GM21717 (cell line): ENCODE measurements around the gene SV2B.

Source experiments
- ATAC-seq: cut with Tn5 transposase; IDR thresholded peaks from one replicate; pipeline ENCODE4 v1.9.1; 2021; ENCODE audit warnings: mild to moderate bottlenecking, moderate library complexity; ENCODE audit not compliant: unreplicated experiment

The SV2B gene

DNA sequence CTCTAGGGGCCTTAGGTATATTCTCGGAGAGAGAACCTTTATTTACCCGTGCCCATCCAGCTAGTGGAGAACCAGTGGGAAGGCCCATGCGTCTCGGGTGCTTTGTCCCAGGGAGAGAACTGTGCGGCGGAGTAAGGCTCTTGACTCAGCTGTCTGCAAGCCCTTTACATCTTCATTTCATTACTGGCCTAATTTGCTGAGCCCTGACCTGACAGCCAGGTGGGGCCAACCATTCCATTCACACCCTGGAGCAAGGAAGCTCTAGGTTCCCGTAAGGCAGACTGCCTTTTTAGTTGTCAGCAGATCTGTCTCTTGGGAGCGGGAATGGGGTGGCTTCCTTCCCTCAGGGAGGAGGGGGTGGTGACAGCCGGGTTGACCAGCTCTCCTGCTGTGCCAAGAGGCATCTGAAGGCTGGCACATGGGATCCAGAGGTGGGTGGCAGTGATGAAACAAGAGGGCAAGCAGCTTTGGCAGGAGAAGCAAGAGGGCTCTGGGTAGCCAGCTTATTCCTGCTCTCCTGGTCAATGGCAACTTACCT is 36.4 kb downstream of the SV2B start:
- ATAC-seq = no peak

GRCh38 chr15:91140601-91141000 is 40.5 kb downstream of the SV2B start:
- ATAC-seq = no peak

DNA sequence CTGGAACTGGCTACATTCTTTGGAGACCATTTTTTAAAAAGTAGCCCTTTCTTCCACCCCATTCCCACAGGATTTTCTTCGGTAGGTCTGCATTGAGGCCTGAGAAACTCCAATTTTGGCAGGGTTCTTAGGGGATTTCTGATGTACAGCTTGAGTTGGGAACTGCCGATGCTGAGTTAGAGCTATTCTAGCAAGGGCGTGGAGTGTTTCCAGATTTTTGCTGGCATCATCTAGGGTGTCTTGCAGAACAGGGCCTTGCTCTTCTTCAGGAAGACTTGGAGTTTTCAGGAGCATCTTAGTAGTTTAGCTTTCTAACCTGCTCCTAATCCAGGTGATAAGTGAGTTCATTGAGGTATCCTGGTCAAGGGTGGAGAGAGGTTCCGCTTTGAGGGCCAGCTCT is 41.0 kb downstream of the SV2B start:
- no peak for ATAC-seq

DNA sequence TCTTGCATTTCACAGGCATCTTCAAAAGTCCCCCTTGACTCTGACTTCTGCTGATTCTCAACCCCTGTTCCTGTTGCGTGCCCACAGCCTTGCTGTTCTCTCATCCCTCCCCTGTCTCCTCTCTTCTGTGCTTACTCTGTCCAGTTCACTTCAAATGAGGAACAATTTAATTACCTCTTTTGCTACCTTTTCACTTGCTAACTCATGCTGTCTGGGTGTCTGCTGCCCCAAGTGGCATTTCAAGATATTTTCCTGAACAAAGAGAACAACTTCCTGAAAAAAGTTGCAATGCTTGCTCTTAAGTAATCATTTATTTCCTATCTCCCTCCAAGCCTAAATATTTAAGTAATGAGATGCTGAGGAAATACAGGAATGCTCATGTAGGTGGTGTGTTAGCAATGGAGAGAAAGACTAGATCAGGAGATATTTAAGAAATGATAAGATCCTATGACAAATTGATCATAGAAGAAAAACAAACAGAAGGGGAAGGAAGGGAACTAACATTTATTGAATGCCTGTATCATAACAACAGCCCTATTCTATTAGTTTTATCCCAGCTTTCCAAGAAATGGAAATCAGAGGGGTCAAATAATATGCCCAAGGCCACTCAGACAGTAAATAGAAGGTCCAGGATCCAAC is 42.2 kb downstream of the SV2B start:
- ATAC-seq = no peak

GRCh38 chr15:91142946-91143345 is 42.9 kb downstream of the SV2B start:
- no peak for ATAC-seq

GRCh38 chr15:91146728-91147127 is 46.7 kb downstream of the SV2B start:
- no peak for ATAC-seq

GRCh38 chr15:91148243-91148642 is 48.2 kb downstream of the SV2B start:
- ATAC-seq = no peak

GRCh38 chr15:91150502-91151160 is 50.6 kb downstream of the SV2B start:
- no peak for ATAC-seq

GRCh38 chr15:91151781-91152563 is 51.9 kb downstream of the SV2B start:
- no peak for ATAC-seq

GRCh38 chr15:91152896-91153581 is 53.0 kb downstream of the SV2B start:
- ATAC-seq = no peak

GRCh38 chr15:91153954-91154353 is 53.9 kb downstream of the SV2B start:
- ATAC-seq = no peak

DNA sequence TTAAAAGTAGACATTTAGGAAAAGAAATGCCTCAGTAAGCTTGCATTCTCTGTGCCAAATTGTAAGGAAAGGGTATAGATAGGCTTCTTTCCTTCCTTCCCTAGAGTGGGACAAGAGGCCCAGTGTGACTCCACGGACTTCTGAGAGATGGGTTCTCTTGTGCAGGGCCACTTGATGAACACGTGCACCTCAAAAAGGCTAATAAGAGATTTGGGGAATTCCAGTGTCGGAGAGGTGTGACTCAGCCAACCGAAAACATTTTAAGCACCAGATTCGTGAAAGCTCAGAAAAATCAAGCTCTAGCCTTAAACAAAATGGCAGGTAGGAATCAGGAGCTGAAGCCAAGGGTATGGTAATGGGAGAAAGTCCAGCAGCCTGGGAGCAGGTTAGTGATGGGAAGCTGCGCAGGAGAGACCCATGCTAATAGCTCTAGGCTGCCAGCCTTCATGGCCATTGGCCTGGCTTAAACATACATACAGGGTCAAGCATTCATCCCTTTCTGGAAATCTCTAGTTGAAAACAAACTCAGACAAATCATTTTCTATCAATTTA is 56.2 kb downstream of the SV2B start:
- no peak for ATAC-seq

DNA sequence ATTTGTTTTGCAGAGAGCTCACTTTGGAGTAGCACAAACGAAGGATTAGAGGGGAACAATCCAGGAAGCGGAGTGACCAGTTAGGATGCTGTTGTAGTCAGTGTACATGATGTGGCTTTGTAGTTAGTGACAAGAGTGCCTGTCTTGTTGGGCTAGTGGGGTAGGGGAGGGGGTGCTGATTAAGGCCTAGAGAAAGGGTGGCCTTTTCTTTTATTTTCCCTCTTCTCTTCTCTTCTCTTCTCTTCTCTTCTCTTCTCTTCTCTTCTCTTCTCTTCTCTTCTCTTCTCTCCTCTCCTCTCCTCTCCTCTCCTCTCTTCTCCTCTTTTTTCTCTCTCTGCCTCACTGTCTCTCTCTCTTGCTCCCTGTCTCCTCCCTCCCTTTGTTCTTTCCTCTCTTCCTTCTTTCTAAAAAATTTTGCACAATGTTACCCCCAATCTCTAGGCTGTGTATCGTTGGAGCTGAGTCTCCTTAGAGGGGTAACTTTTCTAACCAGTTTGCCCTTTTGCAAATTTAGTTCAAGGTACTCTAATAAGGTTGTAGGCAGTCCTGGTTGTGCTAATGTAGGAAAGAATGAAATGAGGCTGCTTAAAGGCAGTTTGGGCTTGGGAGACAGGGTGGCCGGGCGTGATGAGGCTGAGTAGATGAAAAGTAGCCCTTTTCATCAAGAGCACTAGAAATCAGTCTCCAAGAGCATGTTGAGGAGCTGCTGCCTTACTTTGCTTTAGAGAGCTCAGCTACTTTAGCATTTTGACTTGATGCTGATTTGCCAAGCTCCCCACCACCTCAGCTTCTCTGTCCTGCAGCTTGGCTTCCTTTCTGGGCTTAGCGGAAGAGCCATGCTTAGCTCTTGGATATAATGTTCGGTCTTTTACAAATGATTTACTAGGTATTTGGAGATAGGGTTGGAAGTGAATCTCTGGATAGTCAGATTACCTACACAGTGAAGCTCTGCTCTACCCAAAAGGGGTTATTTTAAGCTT is 58.6 kb downstream of the SV2B start:
- no peak for ATAC-seq

DNA sequence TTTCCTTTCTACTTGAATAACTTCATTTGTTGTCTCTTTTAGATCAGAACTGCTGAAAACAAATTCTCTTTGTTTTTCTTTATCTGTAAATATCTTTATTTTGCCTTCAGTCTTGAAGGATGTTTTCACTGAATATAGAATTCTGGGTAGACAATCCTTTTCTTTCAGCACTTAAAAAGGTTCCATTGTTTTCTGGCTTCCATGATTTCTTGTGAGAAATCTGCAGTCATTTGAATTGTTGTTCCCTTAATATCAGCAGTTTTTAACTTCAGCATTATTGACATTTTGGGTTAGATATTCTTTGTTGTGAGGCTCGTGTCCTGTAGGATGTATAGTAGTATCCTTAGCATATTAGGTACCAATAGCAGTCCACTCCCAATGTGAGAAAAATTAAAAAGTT is 65.8 kb downstream of the SV2B start:
- ATAC-seq = no peak

GRCh38 chr15:91168457-91168856 is 68.4 kb downstream of the SV2B start:
- ATAC-seq = no peak

- no peak for ATAC-seq
These were observed 71.3 kb downstream of the SV2B start for GRCh38 chr15:91171334-91171733.

DNA sequence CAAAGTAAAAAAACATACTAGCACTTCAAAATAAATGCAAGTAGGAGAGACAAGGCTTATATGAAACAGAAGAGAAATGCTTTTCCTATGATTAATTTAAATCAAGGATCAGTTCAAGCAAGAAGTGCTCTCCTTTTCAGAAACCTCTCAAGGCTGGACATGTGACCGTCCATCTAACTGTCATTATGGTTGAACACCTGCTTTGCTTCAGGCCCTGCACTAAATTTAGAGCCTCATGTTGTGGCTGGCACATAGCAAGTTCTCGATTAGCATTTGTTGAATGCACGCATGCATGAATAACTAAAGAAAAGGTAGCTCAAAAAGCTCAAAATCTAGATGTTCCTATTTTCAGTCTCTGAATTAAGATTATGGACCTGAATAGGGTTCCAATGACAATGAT is 82.0 kb downstream of the SV2B start:
- no peak for ATAC-seq

- no peak for ATAC-seq
These were observed 83.5 kb downstream of the SV2B start for GRCh38 chr15:91183596-91183995.

DNA sequence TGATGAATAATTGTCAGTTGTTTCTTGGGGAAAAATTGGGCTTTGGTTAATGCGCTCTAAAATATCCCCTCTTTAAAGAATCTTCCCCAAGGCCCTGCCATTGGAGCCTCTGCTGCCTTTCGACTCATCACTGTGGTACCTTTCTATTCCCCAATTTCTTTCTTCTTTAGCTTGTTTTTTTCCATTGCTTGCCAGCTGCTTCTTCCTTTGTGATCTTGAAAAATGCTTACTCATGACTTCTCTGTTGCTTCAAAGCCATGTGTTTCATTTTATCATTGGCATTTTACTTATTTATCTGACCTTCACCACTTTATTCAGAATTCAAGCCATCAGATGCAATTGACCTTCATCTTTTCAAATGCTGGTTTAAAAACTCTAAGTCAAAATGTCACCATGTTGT is 84.4 kb downstream of the SV2B start:
- ATAC-seq = no peak
